PC-9 (cell line): ENCODE data around the gene PALMD. TPM values are rescaled to one million over a fixed set of nuclear protein-coding genes. Genes with fewer than 3 reads are reported as not detected.

ENCODE experiments used
- BruUV-seq: library from RNA; stranded (reverse); fragments of 400-500 nt; replicated peaks from 2 replicates; lab custom pipeline; 2021; lab: Mats Ljungman, UMichigan
- CTCF ChIA-PET: fragments of 300-600 bp; sonication (Branson Sonifier 250); formaldehyde crosslinking; loops from one replicate; lab custom pipeline; 2022; ENCODE audit warnings: antibody characterized with exemption; lab: Charles Lee
- POLR2A ChIA-PET: fragments of 300-600 bp; sonication (Branson Sonifier 250); formaldehyde crosslinking; loops from one replicate; lab custom pipeline; 2022; ENCODE audit warnings: antibody characterized with exemption; ENCODE audit not compliant: unreplicated experiment; lab: Charles Lee
- DNase-seq, 2 experiments: peaks; one replicate each; pipeline versions ENCODE4 v3.0.0 to v3.0.0-alpha.2; 2015 to 2022; ENCODE audit warnings: mixed read lengths in 1 of 2
- H2AFZ ChIP-seq: fragments of 200-600 bp; sonication (generic); 2 replicates; pipeline ENCODE4 v1.8.1; 2017; ENCODE audit warnings: antibody characterized with exemption
- H3F3A ChIP-seq: fragments of 200-600 bp; sonication (generic); 2 replicates; pipeline ENCODE4 v1.8.1; 2017; ENCODE audit warnings: antibody characterized with exemption, mild to moderate bottlenecking, low read depth; ENCODE audit not compliant: insufficient read depth
- H3K27ac ChIP-seq: fragments of 200-600 bp; sonication (generic); 2 replicates; pipeline ENCODE4 v1.6.1; 2016; ENCODE audit warnings: mixed run types
- H3K27me3 ChIP-seq: fragments of 200-600 bp; sonication (generic); 2 replicates; pipeline ENCODE4 v1.6.1; 2016; ENCODE audit warnings: low read depth, mixed run types; ENCODE audit not compliant: insufficient read depth
- H3K36me3 ChIP-seq: fragments of 200-600 bp; sonication (generic); 2 replicates; pipeline ENCODE4 v1.6.1; 2016; ENCODE audit warnings: low read depth, mixed run types
- H3K4me1 ChIP-seq: fragments of 200-600 bp; sonication (generic); replicated peaks from 2 replicates; pipeline ENCODE4 v1.6.1; 2016; ENCODE audit warnings: mixed run types; ENCODE audit not compliant: insufficient read depth
- H3K4me2 ChIP-seq: fragments of 200-600 bp; sonication (generic); 2 replicates; pipeline ENCODE4 v1.6.1; 2017; ENCODE audit warnings: mixed run types
- H3K4me3 ChIP-seq: fragments of 200-600 bp; sonication (generic); 2 replicates; pipeline ENCODE4 v1.6.1; 2016; ENCODE audit warnings: mixed run types
- H3K79me2 ChIP-seq: fragments of 200-600 bp; sonication (generic); 2 replicates; pipeline ENCODE4 v1.6.1; 2017; ENCODE audit warnings: low read depth, mixed run types
- H3K9me2 ChIP-seq: fragments of 200-600 bp; sonication (generic); 2 replicates; pipeline ENCODE4 v1.8.1; 2017; ENCODE audit warnings: mild to moderate bottlenecking; ENCODE audit not compliant: insufficient read depth
- H3K9me3 ChIP-seq: fragments of 200-600 bp; sonication (generic); 2 replicates; pipeline ENCODE4 v1.8.1; 2016; ENCODE audit warnings: low read depth; ENCODE audit not compliant: insufficient read depth
- H4K20me1 ChIP-seq: fragments of 200-600 bp; sonication (generic); 2 replicates; pipeline ENCODE4 v1.8.1; 2017; ENCODE audit not compliant: insufficient read depth
- CTCF ChIP-seq: fragments of 200-600 bp; sonication (generic); conservative IDR thresholded peaks from 2 replicates; pipeline ENCODE4 v1.6.1; 2017; ENCODE audit warnings: mixed run types, antibody characterized with exemption, mild to moderate bottlenecking, moderate library complexity
- EZH2 ChIP-seq: fragments of 200-600 bp; sonication (generic); IDR thresholded peaks from 2 replicates; pipeline ENCODE4 v1.8.0; 2017; ENCODE audit warnings: antibody characterized with exemption, low read depth
- intact Hi-C: fragments of 100-400 bp; cut with micrococcal nuclease; formaldehyde crosslinking; loops from one replicate; pipeline ENCODE4 v1.10.0; 2022; ENCODE audit not compliant: unreplicated experiment
- total RNA-seq: library from RNA; stranded (reverse); gene quantifications from 2 replicates; pipeline ENCODE4 v1.2.3, GENCODE V29; 2021

Gene PALMD
- total RNA-seq, 1 experiment from 2014 or later: 0.68 TPM

GRCh38 chr1:99650773-99651437 is 5.0 kb downstream of the PALMD start:
- Histone ChIP-seq H4K20me1 (no peaks in the 10 kb centered on the region), H3K27me3 (no peaks in the 10 kb centered on the region), H3K4me2 (no peak overlapping the region), H3K4me1 (peaks cover 32% of the 10 kb centered on the region), H3K27ac (no peak overlapping the region), H3K79me2 (peaks cover 17% of the 10 kb centered on the region; the same call in 1 of the 2 replicates), H3F3A (peaks cover 6% of the 10 kb centered on the region), H3K9me2 (no peaks in the 10 kb centered on the region), H3K9me3 (no peaks in the 10 kb centered on the region), H3K36me3 (no peaks in the 10 kb centered on the region), H2AFZ (no peak overlapping the region), H3K4me3 (no peak overlapping the region)
- intact Hi-C loops: no loop called here
- CTCF ChIA-PET: no interaction called here
- no peak for DNase-seq
- TF ChIP-seq CTCF (no peak), EZH2 (no peak)
- POLR2A ChIA-PET: interaction anchor here (0.6 kb wide), 1 partner anchor 1728 kb away, joined by 23 read pairs; no protein-coding TSS in a partner anchor
- no TSS peak for BruUV-seq

GRCh38 chr1:99652881-99653281 is 7.0 kb downstream of the PALMD start:
- no peaks in the 10 kb centered on the region for H3K9me3 ChIP-seq
- ChIA-PET CTCF (no interaction called here), POLR2A (no interaction called here)
- no peak for DNase-seq
- peaks cover 7% of the 10 kb centered on the region; the same call in 1 of the 2 replicates for H3K79me2 ChIP-seq
- no peak overlapping the region for H3K27ac ChIP-seq
- no peaks in the 10 kb centered on the region for H3F3A ChIP-seq
- peaks cover 21% of the 10 kb centered on the region for H3K4me1 ChIP-seq
- intact Hi-C loops: no loop called here
- no peaks in the 10 kb centered on the region for H3K27me3 ChIP-seq
- H4K20me1 ChIP-seq: no peaks in the 10 kb centered on the region
- H3K4me2 ChIP-seq: no peak overlapping the region
- H3K9me2 ChIP-seq: no peaks in the 10 kb centered on the region
- no peak for TF ChIP-seq CTCF
- TF ChIP-seq EZH2: no peak
- no TSS peak for BruUV-seq
- H3K4me3 ChIP-seq: no peak overlapping the region
- H3K36me3 ChIP-seq: no peaks in the 10 kb centered on the region
- no peak overlapping the region for H2AFZ ChIP-seq

GRCh38 chr1:99655376-99655775 is 9.5 kb downstream of the PALMD start:
- peaks cover 27% of the 10 kb centered on the region for H3K4me1 ChIP-seq
- H3K4me3 ChIP-seq: no peak overlapping the region
- no TSS peak for BruUV-seq

More at GRCh38 chr1:99655376-99655775, 9.5 kb downstream of the PALMD start:
- DNase-seq: no peak
- CTCF ChIA-PET: no interaction called here
- no peak overlapping the region for H3K4me2 ChIP-seq
- POLR2A ChIA-PET: no interaction called here
- no peak overlapping the region for H3K27ac ChIP-seq
- no peaks in the 10 kb centered on the region for H3K9me2 ChIP-seq
- H3K36me3 ChIP-seq: no peaks in the 10 kb centered on the region
- no peaks in the 10 kb centered on the region for H4K20me1 ChIP-seq
- intact Hi-C loops: no loop called here
- H3K9me3 ChIP-seq: no peaks in the 10 kb centered on the region
- H2AFZ ChIP-seq: no peak overlapping the region
- H3K27me3 ChIP-seq: no peaks in the 10 kb centered on the region
- H3F3A ChIP-seq: peaks cover 14% of the 10 kb centered on the region
- no peak for TF ChIP-seq EZH2
- TF ChIP-seq CTCF: no peak
- H3K79me2 ChIP-seq: no peaks in the 10 kb centered on the region
